Kidney epithelial cell (primary cell): ENCODE data around the gene PELO. TPM values are rescaled to one million over a fixed set of nuclear protein-coding genes. Genes with fewer than 3 reads are reported as not detected.

Source experiments
- DNase-seq: peaks from one replicate; pipeline ENCODE4 v3.0.0-alpha.2; 2010; ENCODE audit warnings: low read depth
- H3K27me3 ChIP-seq: 2 replicates; pipeline ENCODE4 v1.6.0; 2011; ENCODE audit warnings: low read length; ENCODE audit not compliant: control insufficient read depth, insufficient read depth
- H3K36me3 ChIP-seq: 2 replicates; pipeline ENCODE4 v1.5.1; 2011; ENCODE audit warnings: low read length; ENCODE audit not compliant: control insufficient read depth, insufficient read depth
- H3K4me3 ChIP-seq: 2 replicates; pipeline ENCODE4 v1.5.1; 2011; ENCODE audit warnings: low read depth, mild to moderate bottlenecking, control low read depth, low read length
- CTCF ChIP-seq: IDR thresholded peaks from 2 replicates; pipeline ENCODE4 v1.5.1; 2011; ENCODE audit warnings: mild to moderate bottlenecking, moderate library complexity, low read length, control low read depth, inconsistent platforms; ENCODE audit not compliant: insufficient read depth, poor library complexity, severe bottlenecking
- total RNA-seq: library from RNA; depleted of rRNA; stranded (reverse); fragments of >200 nt; gene quantifications from 2 replicates; pipeline ENCODE4 v1.2.3, GENCODE V29; 2015

Gene PELO
- total RNA-seq, 1 donor from 2014 or later: 19.0 TPM

DNA sequence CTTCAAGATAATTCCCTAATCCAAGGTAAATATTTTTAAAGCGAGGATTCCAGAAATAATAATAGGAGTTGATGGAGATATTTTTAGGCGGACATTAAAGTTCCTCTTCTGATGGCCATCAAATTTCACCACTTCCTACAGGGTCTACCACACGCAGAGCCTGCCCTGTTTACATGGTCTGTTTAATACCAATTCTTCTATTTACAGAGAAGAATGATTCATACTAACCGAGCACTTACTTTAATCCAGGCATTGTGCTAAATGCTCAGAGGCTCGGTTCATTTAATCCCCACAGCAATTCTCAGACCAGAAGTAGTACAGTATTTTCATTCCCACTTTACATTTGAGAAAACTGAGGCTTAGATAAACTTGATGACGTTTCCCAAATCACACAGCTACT lies 3.0 kb upstream of the PELO start:
- no peak overlapping the region for H3K4me3 ChIP-seq
- H3K27me3 ChIP-seq: no peaks in the 10 kb centered on the region
- no peaks in the 10 kb centered on the region for H3K36me3 ChIP-seq
- no peak for TF ChIP-seq CTCF
- DNase-seq: no peak

DNA sequence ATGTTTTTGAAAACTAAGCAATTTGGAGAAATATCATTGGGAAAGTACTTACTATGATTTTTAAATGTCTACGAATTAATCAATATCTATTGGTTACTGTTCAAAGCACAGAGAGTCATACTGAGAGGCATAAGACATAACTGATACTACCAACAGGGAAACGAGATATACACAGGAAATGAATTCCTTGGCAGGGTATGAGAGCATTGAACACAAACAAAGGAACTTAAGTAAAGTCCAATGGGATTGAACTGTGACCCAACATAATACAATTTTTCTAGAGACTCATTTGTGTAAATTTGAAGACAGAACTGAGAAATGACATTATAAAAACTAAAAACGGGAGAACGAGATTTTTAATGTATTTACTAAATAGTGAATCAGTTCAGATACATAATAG lies 1.3 kb upstream of the PELO start:
- no peak overlapping the region for H3K4me3 ChIP-seq

GRCh38 chr5:52786949-52787599 lies 642 bp upstream of the PELO start:
- TF ChIP-seq CTCF: peak; percentile 57
- no peak for DNase-seq
- Histone ChIP-seq H3K27me3 (no peaks in the 10 kb centered on the region), H3K4me3 (peak overlapping the region; percentile 60), H3K36me3 (no peaks in the 10 kb centered on the region)

More for the DNA sequence above, 1.3 kb upstream of the PELO start:
- H3K36me3 ChIP-seq: no peaks in the 10 kb centered on the region
- no peak for TF ChIP-seq CTCF
- no peaks in the 10 kb centered on the region for H3K27me3 ChIP-seq
- DNase-seq: no peak

- DNase-seq: no peak
- no peaks in the 10 kb centered on the region for H3K27me3 ChIP-seq
- no peaks in the 10 kb centered on the region for H3K36me3 ChIP-seq
- peak overlapping the region; percentile 60 for H3K4me3 ChIP-seq
- no peak for TF ChIP-seq CTCF
Observed at GRCh38 chr5:52788505-52788821, 747 bp downstream of the PELO start.

GRCh38 chr5:52789378-52789777 lies 1.7 kb downstream of the PELO start:
- TF ChIP-seq CTCF: no peak
- H3K27me3 ChIP-seq: no peaks in the 10 kb centered on the region
- no peak for DNase-seq
- H3K4me3 ChIP-seq: peak overlapping the region; percentile 60
- no peaks in the 10 kb centered on the region for H3K36me3 ChIP-seq

GRCh38 chr5:52789851-52790250 lies 2.1 kb downstream of the PELO start:
- Histone ChIP-seq H3K4me3 (peak overlapping the region; percentile 60), H3K36me3 (no peaks in the 10 kb centered on the region), H3K27me3 (no peaks in the 10 kb centered on the region)
- no peak for TF ChIP-seq CTCF
- DNase-seq: no peak
